Measurements from ENCODE around the gene PEAK1.

- TF ChIP-seq, protein P1, sequence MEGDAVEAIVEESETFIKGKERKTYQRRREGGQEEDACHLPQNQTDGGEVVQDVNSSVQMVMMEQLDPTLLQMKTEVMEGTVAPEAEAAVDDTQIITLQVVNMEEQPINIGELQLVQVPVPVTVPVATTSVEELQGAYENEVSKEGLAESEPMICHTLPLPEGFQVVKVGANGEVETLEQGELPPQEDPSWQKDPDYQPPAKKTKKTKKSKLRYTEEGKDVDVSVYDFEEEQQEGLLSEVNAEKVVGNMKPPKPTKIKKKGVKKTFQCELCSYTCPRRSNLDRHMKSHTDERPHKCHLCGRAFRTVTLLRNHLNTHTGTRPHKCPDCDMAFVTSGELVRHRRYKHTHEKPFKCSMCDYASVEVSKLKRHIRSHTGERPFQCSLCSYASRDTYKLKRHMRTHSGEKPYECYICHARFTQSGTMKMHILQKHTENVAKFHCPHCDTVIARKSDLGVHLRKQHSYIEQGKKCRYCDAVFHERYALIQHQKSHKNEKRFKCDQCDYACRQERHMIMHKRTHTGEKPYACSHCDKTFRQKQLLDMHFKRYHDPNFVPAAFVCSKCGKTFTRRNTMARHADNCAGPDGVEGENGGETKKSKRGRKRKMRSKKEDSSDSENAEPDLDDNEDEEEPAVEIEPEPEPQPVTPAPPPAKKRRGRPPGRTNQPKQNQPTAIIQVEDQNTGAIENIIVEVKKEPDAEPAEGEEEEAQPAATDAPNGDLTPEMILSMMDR (IDR thresholded peaks at IDR 0.05; ENCODE audit: insufficient read depth, low read length, poor library complexity, severe bottlenecking) = no peak
- no peak for TF ChIP-seq EZH2phosphoT487 (conservative IDR thresholded peaks at IDR 0.05; ENCODE audit: low read length)
Observed at GRCh38 chr15:77160562-77161478, 259.1 kb downstream of the PEAK1 start.

All from SU-DHL-6 (cell line).